Suppressor macrophage treated with lipopolysaccharide for 1 hour (primary cell): ENCODE measurements around the gene C1QL1.

Experiments
- DNase-seq, 3 donors: peaks; one replicate each; pipeline ENCODE4 v3.0.0-alpha.2; 2020 to 2022

Gene C1QL1

DNA sequence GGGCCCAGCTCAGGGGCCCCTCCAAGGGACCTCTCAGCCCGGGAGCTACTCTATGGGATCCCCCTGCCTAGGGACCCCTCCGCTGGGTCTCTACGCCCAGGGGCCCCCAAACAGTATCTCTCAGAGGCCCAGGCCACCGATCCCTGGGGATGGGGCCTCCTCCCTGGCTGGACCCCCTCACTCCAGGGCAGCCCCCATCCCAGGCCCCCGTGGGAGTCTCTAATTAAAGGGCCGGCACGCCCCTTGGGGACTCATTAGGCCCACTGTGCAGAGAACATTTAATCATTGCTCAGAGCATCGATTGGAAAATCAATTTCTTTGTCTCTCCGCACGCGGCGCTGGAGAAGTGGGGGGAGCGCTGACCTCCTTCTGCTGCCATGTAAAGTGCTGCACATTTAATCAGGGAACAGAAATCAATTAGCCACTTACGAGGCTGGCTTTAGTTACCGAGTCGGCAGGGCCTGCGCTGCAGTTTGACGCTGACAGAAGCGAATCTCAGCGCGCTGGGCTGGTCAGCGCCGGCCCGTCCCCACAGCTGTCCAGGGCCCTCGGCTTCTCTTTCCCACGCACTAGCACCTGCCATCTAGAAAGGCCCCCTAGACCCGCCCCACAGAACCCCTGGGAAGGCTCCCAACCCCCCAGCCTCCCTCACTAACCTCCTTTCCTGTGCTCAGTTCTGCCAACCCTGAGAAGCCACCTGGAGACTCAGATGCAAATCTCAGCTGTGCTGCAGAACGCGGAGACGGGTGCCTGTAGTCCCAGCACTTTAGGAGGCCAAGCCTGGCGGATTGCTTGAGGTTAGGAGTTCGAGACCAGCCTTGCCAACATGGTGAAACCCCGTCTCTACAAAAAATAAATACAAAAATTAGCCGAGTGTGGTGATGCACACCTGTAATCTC, 20.2 kb upstream of the C1QL1 start:
- DNase-seq = no peak

DNA sequence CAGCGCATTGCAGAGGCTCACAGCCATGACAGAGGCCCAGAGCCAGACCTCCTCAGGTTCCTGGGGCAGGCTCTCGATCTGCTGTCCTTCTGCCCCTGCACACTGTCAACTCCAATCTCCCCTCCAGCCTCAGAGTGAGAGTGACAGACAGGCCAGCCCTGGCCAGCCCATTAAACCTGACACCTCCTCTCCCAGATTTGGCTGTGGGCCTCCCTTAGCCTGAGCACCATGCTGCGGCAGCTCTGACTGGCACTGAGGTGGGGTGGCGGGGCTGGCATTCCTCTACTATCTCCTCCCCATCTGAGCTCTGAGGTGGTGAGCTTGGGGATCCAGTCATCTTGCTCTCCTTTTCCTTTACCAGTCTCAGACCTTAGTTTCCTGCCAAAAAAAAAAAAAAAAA, 15.5 kb upstream of the C1QL1 start:
- no peak for DNase-seq

GRCh38 chr17:44982113-44982702, 14.1 kb upstream of the C1QL1 start:
- no peak for DNase-seq

- no peak for DNase-seq
These were observed 13.3 kb upstream of the C1QL1 start for GRCh38 chr17:44981221-44981968.

DNA sequence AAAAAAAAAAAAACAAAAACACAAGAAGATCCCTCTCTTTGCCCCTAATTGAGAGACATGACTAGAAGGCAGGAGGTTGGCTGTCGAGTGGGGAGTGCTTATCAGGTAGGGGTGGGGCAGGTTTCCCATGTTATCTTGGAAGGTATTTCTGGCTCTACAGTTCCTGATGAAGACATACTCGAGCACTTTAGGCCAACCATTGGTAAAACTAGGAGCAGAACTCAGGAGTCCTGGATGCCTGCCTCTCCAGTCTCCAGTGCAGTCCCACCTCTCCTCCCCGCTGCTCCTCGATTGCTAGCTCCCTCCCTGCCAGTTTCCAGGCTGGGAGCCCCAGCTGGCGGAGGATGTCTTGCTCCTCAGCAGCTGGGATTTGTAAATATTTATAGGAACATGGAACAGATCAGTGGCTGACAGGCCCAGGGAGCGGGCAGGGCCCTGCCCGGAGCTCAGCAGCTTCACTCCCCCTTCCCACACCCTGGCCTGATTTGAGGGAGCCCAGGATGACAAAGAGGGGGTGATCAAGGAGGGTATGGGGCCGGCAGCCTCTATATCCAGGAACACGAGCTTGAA, 11.4 kb upstream of the C1QL1 start:
- no peak for DNase-seq

DNA sequence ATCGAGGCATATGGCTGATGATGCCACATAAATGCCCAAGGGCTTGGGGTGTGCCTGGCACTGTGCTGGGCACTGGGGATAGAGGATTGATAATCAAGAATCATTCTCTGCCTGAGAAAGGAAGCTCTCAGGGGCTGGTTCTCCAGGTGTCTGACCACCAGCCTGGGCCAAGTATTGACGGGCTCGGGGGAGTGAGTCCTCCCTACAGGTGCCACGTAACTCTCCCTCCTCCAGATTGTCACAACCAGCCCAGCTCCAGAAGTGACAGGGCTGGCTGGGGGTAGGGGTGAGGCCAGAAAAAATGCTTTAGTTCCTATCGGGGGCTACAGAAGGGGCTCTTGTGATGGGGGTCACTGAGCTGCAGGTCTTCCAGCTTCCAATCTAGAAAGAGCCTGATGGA, 10.7 kb upstream of the C1QL1 start:
- no peak for DNase-seq

- DNase-seq = no peak
These were observed 9.9 kb upstream of the C1QL1 start for GRCh38 chr17:44977814-44978550.

GRCh38 chr17:44977065-44977464, 9.0 kb upstream of the C1QL1 start:
- no peak for DNase-seq

DNA sequence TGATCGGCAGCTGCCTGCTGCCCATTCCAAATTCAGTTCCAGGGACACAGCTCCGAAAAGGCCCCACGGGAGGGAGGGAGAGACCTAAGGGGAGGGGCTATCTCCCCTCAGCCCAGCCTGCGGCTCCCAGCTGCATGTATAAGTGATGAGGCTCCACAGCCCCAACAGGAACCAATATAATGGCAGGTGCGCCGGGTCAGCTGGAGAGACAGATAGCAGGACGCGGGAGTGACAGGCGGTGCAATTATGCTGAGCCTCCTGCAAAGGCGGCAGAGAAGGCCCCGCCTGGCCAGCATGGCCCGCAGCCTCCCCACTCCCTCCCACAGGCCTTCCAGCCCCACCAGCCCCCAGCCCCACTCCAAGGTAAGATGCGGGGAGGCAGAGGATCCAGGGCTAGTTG, 8.1 kb upstream of the C1QL1 start:
- DNase-seq = no peak

DNA sequence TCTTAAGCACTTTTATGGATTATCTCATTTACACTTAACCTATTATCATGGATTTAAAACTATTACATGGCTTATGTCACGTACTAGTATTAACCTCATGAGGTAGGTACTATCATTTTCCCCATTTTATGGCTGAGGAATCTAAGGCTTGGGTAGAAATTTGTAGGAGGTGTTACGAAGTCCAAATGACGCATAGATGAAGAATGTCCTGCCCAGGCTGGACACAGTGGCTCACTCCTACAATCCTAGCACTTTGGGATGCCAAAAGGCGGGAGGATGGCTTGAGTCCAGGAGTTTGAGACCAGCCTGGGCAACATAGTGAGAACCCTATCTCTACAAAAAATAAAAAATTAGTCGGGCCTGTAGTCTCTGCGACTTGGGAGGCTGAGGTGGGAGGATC, 4.8 kb upstream of the C1QL1 start:
- no peak for DNase-seq

DNA sequence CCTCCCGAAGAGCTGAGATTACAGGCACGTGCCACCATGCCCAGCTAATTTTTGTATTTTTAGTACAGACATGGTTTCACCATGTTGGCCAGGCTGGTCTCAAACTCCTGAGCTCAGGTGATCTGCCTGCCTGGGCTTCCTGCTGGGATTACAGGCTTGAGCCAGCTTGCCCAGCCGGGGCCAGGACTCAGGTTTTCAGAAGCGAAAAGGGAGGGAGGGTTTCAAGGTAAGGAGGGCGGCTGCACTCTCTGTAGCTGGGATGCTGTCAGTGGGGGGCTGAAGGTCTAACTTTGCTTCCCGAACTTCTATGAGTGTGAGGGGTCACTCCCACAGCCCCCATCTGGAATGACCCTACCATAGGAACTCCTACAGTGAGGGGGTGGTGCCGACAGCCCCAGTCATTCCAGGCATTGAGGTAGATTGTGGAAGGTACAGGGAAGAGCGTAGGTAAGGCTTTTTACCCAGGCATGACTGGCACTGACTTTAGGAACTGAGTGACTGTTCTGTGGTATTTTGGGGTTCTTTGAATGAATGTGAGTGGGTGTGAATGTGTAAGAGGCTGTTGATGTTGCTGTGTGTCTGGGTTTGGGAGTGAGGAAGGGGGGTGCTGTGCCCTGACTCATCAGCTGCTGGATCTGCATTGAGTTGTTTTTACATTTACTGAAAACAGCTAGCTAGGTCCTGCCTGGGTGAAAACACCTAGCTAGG, 3.8 kb upstream of the C1QL1 start:
- DNase-seq = peak; percentile 58 to 65 (median 64)

- DNase-seq = peak in 1 of 3 donors; percentile 31
These were observed 2.1 kb upstream of the C1QL1 start for GRCh38 chr17:44970136-44970741.

DNA sequence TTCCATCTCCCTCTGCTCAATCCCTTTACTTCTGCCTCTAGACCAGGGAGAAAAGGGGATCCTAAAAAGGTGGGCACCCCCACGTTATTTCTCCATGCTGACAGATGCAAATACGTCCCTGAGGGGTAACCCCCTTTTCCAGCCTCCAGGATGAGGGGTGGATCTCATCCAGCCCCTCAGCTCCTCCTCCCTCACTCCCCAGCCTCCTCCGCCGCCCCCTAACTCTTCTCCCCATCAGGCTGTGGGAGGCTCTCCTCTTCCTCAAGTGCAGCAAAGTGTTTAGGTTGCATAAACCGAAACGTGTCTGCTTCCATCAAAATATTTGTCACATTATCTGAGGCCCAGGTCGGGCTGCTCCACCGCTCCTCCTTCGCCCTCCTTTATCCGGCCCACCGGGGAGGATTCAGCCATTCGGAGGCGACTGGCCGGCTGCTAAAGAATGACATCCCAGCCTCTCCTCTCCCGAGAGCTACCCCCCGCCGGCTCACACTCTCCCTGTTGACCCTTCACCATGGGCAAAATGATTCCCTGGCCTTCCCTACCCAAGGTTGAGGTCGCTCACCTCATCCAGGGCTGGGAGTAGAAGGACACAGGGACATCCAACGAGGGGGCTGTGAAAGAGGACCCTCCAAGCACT, 1.2 kb upstream of the C1QL1 start:
- no peak for DNase-seq

GRCh38 chr17:44967907-44968224, 237 bp downstream of the C1QL1 start:
- DNase-seq = no peak

DNA sequence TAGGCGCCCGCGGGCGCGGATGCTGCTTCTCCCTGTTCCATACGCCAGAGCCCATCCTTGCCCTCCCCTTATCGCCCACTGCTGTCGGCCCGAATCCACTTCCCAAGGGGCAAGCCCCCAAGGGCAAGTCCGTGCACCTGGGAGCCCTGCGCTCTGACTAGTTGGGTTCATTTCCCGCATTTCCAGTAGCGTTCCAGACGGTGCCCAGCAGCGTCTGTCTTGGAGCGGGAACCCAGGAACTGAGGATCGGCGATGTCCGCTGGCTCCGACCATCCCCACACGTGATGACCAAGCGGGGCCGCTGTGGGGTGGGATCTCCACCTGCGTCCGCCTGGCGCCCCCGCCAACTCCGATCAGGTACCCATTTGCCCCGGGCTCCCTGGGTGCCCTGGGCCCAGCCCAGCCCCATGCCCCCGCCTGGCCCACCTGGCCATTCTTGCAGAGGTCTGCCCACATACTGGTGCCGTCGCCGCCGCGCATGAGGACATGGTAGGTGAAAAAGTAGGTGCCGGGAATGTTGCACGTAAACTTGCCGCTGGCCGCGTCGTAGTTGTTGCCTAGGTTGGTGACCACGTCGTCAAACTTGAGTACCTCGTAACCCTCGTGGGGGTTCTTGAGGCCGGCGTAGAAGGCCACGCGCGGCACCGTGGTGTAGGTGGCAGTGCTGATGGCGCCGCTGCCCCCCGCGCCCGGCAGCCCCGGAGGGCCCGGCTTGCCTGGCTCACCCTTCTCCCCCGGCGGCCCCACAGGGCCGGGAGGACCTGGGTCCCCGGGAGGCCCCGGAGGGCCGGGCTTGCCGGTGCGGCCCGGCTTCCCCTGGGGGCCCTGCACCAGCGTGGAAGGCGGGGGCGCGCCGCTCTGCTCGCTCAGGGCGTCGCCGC, 837 bp downstream of the C1QL1 start:
- no peak for DNase-seq

- DNase-seq = no peak
These were observed 1.6 kb downstream of the C1QL1 start for GRCh38 chr17:44966348-44967025.

GRCh38 chr17:44965481-44966234, 2.4 kb downstream of the C1QL1 start:
- DNase-seq = peak in 2 of 3 donors; percentile 29 to 32

GRCh38 chr17:44961921-44962350, 6.2 kb downstream of the C1QL1 start:
- no peak for DNase-seq

DNA sequence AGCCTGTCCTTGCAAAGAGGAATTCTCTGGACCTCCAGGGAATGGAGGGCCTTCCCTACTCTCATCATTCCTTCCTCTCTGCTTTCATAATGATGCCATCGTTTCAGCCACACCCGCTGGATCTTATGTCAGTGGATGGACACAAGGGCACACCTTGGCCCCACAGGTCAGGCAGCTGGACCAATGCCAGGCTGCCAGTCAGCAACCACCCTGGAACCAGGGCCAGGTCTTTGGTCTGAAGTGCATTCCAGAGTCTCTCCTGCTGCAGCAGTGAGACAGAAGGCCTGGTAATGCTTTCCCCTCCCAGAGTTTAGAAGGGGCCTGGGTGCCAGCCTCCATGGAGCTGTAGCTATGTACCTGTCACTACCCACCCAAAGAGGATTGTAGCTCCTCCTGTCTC, 7.4 kb downstream of the C1QL1 start:
- DNase-seq = no peak
